Measurements from ENCODE around the gene BAIAP2L1.

GRCh38 chr7:98362517-98362916, 38.4 kb downstream of the BAIAP2L1 start:
- no peak for TF ChIP-seq CTCF (IDR thresholded peaks at IDR 0.05; ENCODE audit: extremely low read depth in 1 of 2, insufficient read depth in 1 of 2, low read depth in 1 of 2, low read length in 2 of 2)
- TF ChIP-seq POLR2A (IDR thresholded peaks at IDR 0.05; ENCODE audit: low read depth, low read length), result no peak
- no peak for TF ChIP-seq EZH2 (IDR thresholded peaks at IDR 0.05; ENCODE audit: borderline replicate concordance, low read depth, low read length, severe bottlenecking)
- no peak for TF ChIP-seq MAX (IDR thresholded peaks at IDR 0.05; ENCODE audit: insufficient read depth, insufficient read length)
- no peak for TF ChIP-seq POLR2AphosphoS5 (IDR thresholded peaks at IDR 0.05; ENCODE audit: insufficient read depth, low read depth, low read length)
- TF ChIP-seq GATA2 (IDR thresholded peaks at IDR 0.05; ENCODE audit: insufficient read depth, insufficient read length, low read depth, low read length), result no peak
- TF ChIP-seq MYC (IDR thresholded peaks at IDR 0.05; ENCODE audit: low read depth, low read length), result no peak

All from endothelial cell of umbilical vein (primary cell).